Inflammatory macrophage treated with lipopolysaccharide for 4 hours (primary cell): ENCODE measurements around the gene MANEAL.

Source experiments
- DNase-seq: peaks from one replicate; pipeline ENCODE4 v3.0.0-alpha.2; 2020

MANEAL gene

DNA sequence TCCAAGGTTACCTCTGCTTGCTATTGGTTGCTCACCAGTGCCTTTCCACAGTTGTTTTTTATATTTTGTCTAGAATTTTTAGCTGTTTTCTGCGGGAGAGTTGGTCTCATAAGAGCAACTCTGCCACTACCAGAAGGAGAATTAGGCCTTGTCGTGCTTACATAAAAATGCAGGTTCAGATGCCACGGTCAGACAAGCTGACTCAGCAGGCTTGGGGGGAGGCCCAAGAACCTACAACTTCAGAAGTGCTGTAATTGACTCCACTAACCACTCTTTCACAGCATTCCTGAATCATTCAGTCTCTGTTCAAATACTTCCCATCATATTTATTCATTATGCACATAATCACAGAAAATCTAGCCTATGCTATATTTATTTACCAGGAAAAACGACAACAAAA, 37.5 kb downstream of the MANEAL start:
- DNase-seq = no peak

- no peak for DNase-seq
Observed at GRCh38 chr1:37831809-37832208, 38.2 kb downstream of the MANEAL start.

DNA sequence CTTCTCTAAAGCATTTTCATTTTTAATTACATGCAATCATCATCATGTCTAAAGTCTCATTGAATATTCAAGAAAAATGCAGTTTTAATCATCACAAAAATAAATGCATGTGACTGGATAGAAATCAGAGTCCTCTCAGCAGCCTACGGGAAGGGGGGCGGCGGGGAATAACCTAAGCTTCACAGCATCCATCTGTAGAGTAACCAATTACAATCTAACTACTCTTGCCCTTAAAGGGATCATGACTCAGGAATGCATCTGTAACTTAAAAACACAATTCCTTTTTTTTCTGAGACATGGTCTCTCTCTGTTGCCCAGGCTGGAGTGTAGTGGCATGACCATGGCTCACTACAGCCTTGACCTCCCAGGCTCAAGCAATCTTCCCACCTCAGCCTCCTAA, 43.1 kb downstream of the MANEAL start:
- DNase-seq = no peak

GRCh38 chr1:37839676-37840075, 46.0 kb downstream of the MANEAL start:
- no peak for DNase-seq

- DNase-seq = no peak
Observed at GRCh38 chr1:37840711-37841110, 47.1 kb downstream of the MANEAL start.

DNA sequence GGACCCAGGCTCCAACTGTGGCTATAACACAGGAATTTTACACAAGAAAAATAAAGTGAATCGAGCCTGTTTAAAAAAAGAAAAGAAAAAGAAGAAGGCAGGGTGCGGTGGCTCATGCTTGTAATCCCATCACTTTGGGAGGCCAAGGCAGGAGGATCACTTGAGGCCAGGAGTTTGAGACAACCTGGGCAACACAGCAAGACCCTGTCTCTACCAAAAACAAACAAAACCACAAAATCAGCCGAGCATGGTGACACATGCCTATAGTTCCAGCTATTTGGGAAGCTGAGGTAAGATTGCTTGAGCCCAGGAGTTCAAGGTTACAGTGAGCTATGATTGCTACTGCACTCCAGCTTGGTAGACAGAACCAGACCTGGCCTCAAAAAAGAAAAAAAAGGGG, 48.0 kb downstream of the MANEAL start:
- DNase-seq = no peak

- DNase-seq = no peak
Observed at GRCh38 chr1:37844536-37844935, 50.9 kb downstream of the MANEAL start.

DNA sequence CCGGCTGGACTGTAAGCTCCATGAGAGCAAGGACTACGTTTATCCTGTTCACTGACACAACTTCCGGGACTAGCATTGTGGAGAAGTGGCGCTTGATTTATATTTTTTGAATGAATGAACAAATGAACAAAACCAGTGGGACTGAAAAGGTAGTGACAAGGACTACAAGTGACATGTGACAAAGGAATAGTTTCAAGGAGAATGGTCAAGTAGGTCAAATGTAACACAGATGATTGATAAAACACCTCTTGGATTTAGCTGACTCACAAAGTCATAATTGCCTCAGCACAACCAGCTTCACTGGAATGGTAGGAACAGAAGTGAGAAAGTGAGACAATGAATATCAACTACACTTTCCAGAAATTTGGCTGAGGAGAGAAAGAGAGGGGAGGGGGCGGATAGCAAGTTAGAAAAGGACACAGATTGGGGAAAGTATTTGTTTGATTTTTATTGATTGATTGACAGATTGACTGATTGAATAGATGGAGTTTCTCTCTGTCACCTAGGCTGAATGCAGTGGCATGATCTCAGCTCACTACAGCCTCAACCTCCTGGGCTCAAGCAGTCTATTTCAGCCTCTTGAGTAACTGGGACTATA, 51.5 kb downstream of the MANEAL start:
- peak; percentile 47 for DNase-seq

DNA sequence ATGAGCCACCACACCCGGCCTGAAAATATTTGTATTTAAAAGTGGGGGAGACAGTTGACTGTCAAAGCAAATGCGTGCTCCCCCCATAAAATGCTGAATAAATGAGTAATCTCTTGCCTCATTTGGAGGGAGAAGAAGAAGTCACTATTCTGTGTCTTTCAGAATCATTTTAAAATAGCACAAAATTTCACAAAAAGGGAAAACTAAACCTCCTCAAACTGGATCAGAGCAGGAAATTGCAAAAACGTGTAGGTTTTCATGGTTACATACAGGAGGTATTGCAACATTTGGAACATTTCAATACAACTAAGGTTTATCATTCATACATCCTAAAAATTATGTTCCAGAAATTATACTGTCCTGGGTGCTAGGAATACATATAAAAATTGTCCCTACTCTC, 52.1 kb downstream of the MANEAL start:
- peak; percentile 98 for DNase-seq

GRCh38 chr1:37846647-37847339, 53.1 kb downstream of the MANEAL start:
- DNase-seq = peak; percentile 71

GRCh38 chr1:37849480-37849879, 55.8 kb downstream of the MANEAL start:
- DNase-seq = no peak

DNA sequence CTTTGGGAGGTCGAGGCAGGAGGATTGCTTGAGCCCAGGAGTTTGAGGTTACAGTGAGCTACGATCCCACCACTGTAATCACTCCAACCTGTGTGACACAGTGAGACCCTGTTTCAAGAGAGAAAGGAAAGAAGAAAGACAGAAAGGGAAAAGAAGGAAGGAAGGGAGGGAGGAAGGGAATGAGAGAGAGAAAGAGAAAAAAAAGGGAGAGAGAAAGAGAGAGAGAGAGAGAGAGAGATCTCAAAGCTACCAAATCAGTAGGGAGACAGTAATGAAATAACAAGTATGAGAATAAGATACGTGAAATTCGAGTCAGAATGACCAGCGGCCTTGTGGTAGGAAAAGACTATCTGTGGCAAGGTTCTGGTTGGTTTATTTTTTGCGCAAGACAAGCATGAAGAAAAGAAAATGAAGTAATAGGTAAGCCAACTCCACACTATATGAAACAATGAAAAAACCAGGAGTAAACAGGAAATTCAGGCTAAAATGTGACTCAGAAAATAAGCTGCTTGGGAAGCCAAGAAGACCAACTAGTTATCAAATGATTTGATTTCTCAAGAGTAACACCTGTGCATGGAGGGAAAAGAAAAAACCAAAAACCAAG, 56.8 kb downstream of the MANEAL start:
- DNase-seq = peak; percentile 86
